HG03442 (cell line): ENCODE measurements around the gene PPARGC1A.

Experiments used
- ATAC-seq: cut with Tn5 transposase; IDR thresholded peaks from one replicate; pipeline ENCODE4 v1.9.1; 2021; ENCODE audit warnings: mild to moderate bottlenecking, moderate library complexity; ENCODE audit not compliant: unreplicated experiment

Gene PPARGC1A

GRCh38 chr4:23889814-23890341 lies at the start of gene PPARGC1A:
PPARGC1A (minus strand) TSS chr4:23890047; CDS start chr4:23889957, 90 bp downstream.
- peak; percentile 79 for ATAC-seq

- no peak for ATAC-seq
Measured at GRCh38 chr4:23938796-23939195, 48.9 kb upstream of the PPARGC1A start.

- ATAC-seq = no peak
Measured at GRCh38 chr4:23937173-23937572, 47.3 kb upstream of the PPARGC1A start.

GRCh38 chr4:23934915-23935314 lies 45.1 kb upstream of the PPARGC1A start:
- no peak for ATAC-seq

GRCh38 chr4:23934223-23934622 lies 44.4 kb upstream of the PPARGC1A start:
- ATAC-seq = no peak

GRCh38 chr4:23932901-23933308 lies 43.1 kb upstream of the PPARGC1A start:
- no peak for ATAC-seq

- ATAC-seq = no peak
Measured at GRCh38 chr4:23932186-23932585, 42.3 kb upstream of the PPARGC1A start.

- ATAC-seq = no peak
Measured at GRCh38 chr4:23931489-23931830, 41.6 kb upstream of the PPARGC1A start.

GRCh38 chr4:23930750-23931488 lies 41.1 kb upstream of the PPARGC1A start:
- no peak for ATAC-seq

GRCh38 chr4:23929248-23929647 lies 39.4 kb upstream of the PPARGC1A start:
- no peak for ATAC-seq

GRCh38 chr4:23924556-23924955 lies 34.7 kb upstream of the PPARGC1A start:
- ATAC-seq = no peak

- ATAC-seq = no peak
Measured at GRCh38 chr4:23923840-23924239, 34.0 kb upstream of the PPARGC1A start.

- no peak for ATAC-seq
Measured at GRCh38 chr4:23923141-23923540, 33.3 kb upstream of the PPARGC1A start.

- no peak for ATAC-seq
Measured at GRCh38 chr4:23922541-23923111, 32.8 kb upstream of the PPARGC1A start.

- no peak for ATAC-seq
Measured at GRCh38 chr4:23922013-23922412, 32.2 kb upstream of the PPARGC1A start.

GRCh38 chr4:23921447-23921845 lies 31.6 kb upstream of the PPARGC1A start:
- no peak for ATAC-seq

GRCh38 chr4:23920716-23921446 lies 31.0 kb upstream of the PPARGC1A start:
- ATAC-seq = no peak

GRCh38 chr4:23920296-23920695 lies 30.4 kb upstream of the PPARGC1A start:
- ATAC-seq = no peak

GRCh38 chr4:23916282-23916681 lies 26.4 kb upstream of the PPARGC1A start:
- ATAC-seq = no peak

GRCh38 chr4:23915459-23916132 lies 25.7 kb upstream of the PPARGC1A start:
- ATAC-seq = no peak
